Type B pancreatic cell (in vitro differentiated cells): ENCODE measurements around the gene NDUFA7. TPM values are rescaled to one million over a fixed set of nuclear protein-coding genes. Genes with fewer than 3 reads are reported as not detected.

Source experiments
- DNase-seq: peaks from one replicate; pipeline ENCODE4 v3.0.0; 2021; ENCODE audit warnings: mixed read lengths; ENCODE audit not compliant: unreplicated experiment; ENCODE audit errors: extremely low spot score
- H3K27ac Mint-ChIP-seq: 2 replicates; pipeline ENCODE4 v1.8.0; 2021; ENCODE audit warnings: mild to moderate bottlenecking, mixed read lengths
- H3K27me3 Mint-ChIP-seq: 2 replicates; pipeline ENCODE4 v1.8.0; 2021; ENCODE audit warnings: mixed read lengths
- H3K36me3 Mint-ChIP-seq: 2 replicates; pipeline ENCODE4 v1.8.0; 2021; ENCODE audit warnings: mixed read lengths
- H3K4me1 Mint-ChIP-seq: one replicate; pipeline ENCODE4 v1.8.0; 2021; ENCODE audit warnings: mixed read lengths; ENCODE audit not compliant: unreplicated experiment
- H3K4me3 Mint-ChIP-seq: 2 replicates; pipeline ENCODE4 v1.8.0; 2021; ENCODE audit warnings: mild to moderate bottlenecking, mixed read lengths
- H3K9me3 Mint-ChIP-seq: 2 replicates; pipeline ENCODE4 v1.8.0; 2021; ENCODE audit warnings: mixed read lengths
- CTCF ChIP-seq: fragments of 200-600 bp; sonication (generic); conservative IDR thresholded peaks from 2 replicates; pipeline ENCODE4 v1.5.0; 2021; ENCODE audit warnings: antibody characterized with exemption, mild to moderate bottlenecking
- total RNA-seq: library from RNA; stranded (reverse); gene quantifications from 2 replicates; pipeline ENCODE4 v1.2.1, GENCODE V29; 2021; ENCODE audit warnings: low replicate concordance

The NDUFA7 gene
- total RNA-seq, 1 donor from 2014 or later: 46.8 TPM

GRCh38 chr19:8311461-8312260 lies 9.5 kb downstream of the NDUFA7 start:
- no peak for TF ChIP-seq CTCF
- H3K27ac Mint-ChIP-seq: no peak overlapping the region
- peaks cover 3% of the 10 kb centered on the region for H3K36me3 Mint-ChIP-seq
- DNase-seq: no peak
- no peaks in the 10 kb centered on the region for H3K9me3 Mint-ChIP-seq
- H3K4me1 Mint-ChIP-seq: peaks cover 13% of the 10 kb centered on the region
- H3K4me3 Mint-ChIP-seq: no peak overlapping the region
- peaks cover 3% of the 10 kb centered on the region for H3K27me3 Mint-ChIP-seq

GRCh38 chr19:8310342-8311055 lies 10.7 kb downstream of the NDUFA7 start:
- DNase-seq: no peak
- no peak for TF ChIP-seq CTCF
- Mint-ChIP-seq H3K4me1 (peaks cover 13% of the 10 kb centered on the region), H3K9me3 (no peaks in the 10 kb centered on the region), H3K4me3 (no peak overlapping the region), H3K27me3 (peaks cover 3% of the 10 kb centered on the region), H3K27ac (no peak overlapping the region), H3K36me3 (peaks cover 3% of the 10 kb centered on the region)

- H3K4me3 Mint-ChIP-seq: peak overlapping the region; percentile 95
- H3K9me3 Mint-ChIP-seq: no peaks in the 10 kb centered on the region
- peaks cover 3% of the 10 kb centered on the region for H3K36me3 Mint-ChIP-seq
- H3K27ac Mint-ChIP-seq: peak overlapping the region; percentile 73
- TF ChIP-seq CTCF: no peak
- H3K4me1 Mint-ChIP-seq: peaks cover 13% of the 10 kb centered on the region
- DNase-seq: peak; percentile 47
- H3K27me3 Mint-ChIP-seq: peaks cover 3% of the 10 kb centered on the region
Observed at GRCh38 chr19:8308891-8309291, 12.3 kb downstream of the NDUFA7 start.

GRCh38 chr19:8307965-8308866 lies 13.0 kb downstream of the NDUFA7 start, which contains the start of gene CD320:
Gene CD320, minus strand, starts transcription at chr19:8308358. Its CDS starts 68 bp downstream, at chr19:8308290.
- Mint-ChIP-seq H3K27ac (peak within 1 kb of the TSS; percentile 91), H3K36me3 (peaks cover 3% of the 10 kb centered on the region), H3K27me3 (peaks cover 3% of the 10 kb centered on the region), H3K4me1 (peaks cover 13% of the 10 kb centered on the region), H3K4me3 (peak within 1 kb of the TSS; percentile 95), H3K9me3 (no peaks in the 10 kb centered on the region)
- DNase-seq: peak; percentile 92
- no peak for TF ChIP-seq CTCF

- TF ChIP-seq CTCF: peak; percentile 25
Observed at GRCh38 chr19:8307400-8307964, 13.7 kb downstream of the NDUFA7 start.

More at GRCh38 chr19:8307400-8307964, 13.7 kb downstream of the NDUFA7 start:
- peak; percentile 69 for DNase-seq
- Mint-ChIP-seq H3K36me3 (peaks cover 3% of the 10 kb centered on the region), H3K4me1 (peaks cover 13% of the 10 kb centered on the region), H3K27me3 (peaks cover 3% of the 10 kb centered on the region), H3K4me3 (peak overlapping the region; percentile 95), H3K9me3 (no peaks in the 10 kb centered on the region), H3K27ac (peak overlapping the region; percentile 91)
